GM19324 (cell line): ENCODE results near the gene WDR88.
"Not testable (repeated sequence)": the region's sequence is repeated elsewhere in the genome, so short reads cannot be mapped to it uniquely, and the experiment has no call there.

ENCODE experiments used
- ATAC-seq: cut with Tn5 transposase; IDR thresholded peaks from one replicate; pipeline ENCODE4 v1.9.1; 2021; ENCODE audit warnings: mild to moderate bottlenecking, moderate library complexity; ENCODE audit not compliant: unreplicated experiment, low FRiP score

The WDR88 gene

GRCh38 chr19:33208371-33208895 lies 76.5 kb downstream of the WDR88 start:
- no peak for ATAC-seq

- no peak for ATAC-seq
These were observed 77.3 kb downstream of the WDR88 start for GRCh38 chr19:33208904-33209849.

- not testable (repeated sequence) for ATAC-seq
These were observed 77.9 kb downstream of the WDR88 start for GRCh38 chr19:33209850-33210230.

- ATAC-seq = no peak
These were observed 78.5 kb downstream of the WDR88 start for GRCh38 chr19:33210266-33210940.

GRCh38 chr19:33211794-33212435 lies 80.0 kb downstream of the WDR88 start:
- no peak for ATAC-seq

- ATAC-seq = no peak
These were observed 80.7 kb downstream of the WDR88 start for GRCh38 chr19:33212436-33213172.

GRCh38 chr19:33214596-33214995 lies 82.7 kb downstream of the WDR88 start:
- ATAC-seq = no peak

GRCh38 chr19:33215438-33216197 lies 83.7 kb downstream of the WDR88 start:
- ATAC-seq = no peak

- no peak for ATAC-seq
These were observed 84.4 kb downstream of the WDR88 start for GRCh38 chr19:33216198-33216830.

- ATAC-seq = no peak
These were observed 86.0 kb downstream of the WDR88 start for GRCh38 chr19:33217881-33218280.

GRCh38 chr19:33219261-33219815 lies 87.4 kb downstream of the WDR88 start:
- no peak for ATAC-seq

GRCh38 chr19:33220115-33220514 lies 88.2 kb downstream of the WDR88 start:
- no peak for ATAC-seq

GRCh38 chr19:33220735-33221134 lies 88.8 kb downstream of the WDR88 start:
- ATAC-seq = no peak

- no peak for ATAC-seq
These were observed 89.7 kb downstream of the WDR88 start for GRCh38 chr19:33221638-33222037.

GRCh38 chr19:33222255-33222654 lies 90.3 kb downstream of the WDR88 start:
- ATAC-seq = not testable (repeated sequence)

GRCh38 chr19:33224694-33225457 lies 93.0 kb downstream of the WDR88 start:
- ATAC-seq = no peak
